ENCODE measurements around the gene FGF22. TPM values are rescaled to one million over a fixed set of nuclear protein-coding genes. Genes with fewer than 3 reads are reported as not detected.
A peak's percentile ranks its signal among the peaks of the same experiment; 100 is the strongest.

The FGF22 gene
- total and polyA plus RNA-seq, 4 donors: 0.10 to 0.85 (median 0.34) TPM

GRCh38 chr19:608155-609003, 31.3 kb upstream of the FGF22 start:
- WGBS, 2 donors: 68 to 84% methylated on average over 27 to 30 of the region's 30 CpGs
- peak overlapping the region in 1 of 2 donors; percentile 17 for H3K27ac ChIP-seq (ENCODE audit: low read depth in 1 of 2, low read length in 1 of 2)
- TF ChIP-seq CTCF (IDR thresholded peaks at IDR 0.05; ENCODE audit: control extremely low read depth, extremely low read depth): no peak
- no peaks in the 10 kb centered on the region for H3K27me3 ChIP-seq (ENCODE audit: control insufficient read depth in 3 of 3, insufficient read depth in 3 of 3, low read length in 2 of 3)
- no peak for ATAC-seq (ENCODE audit: insufficient read depth, low FRiP score)
- no peak overlapping the region for H3K4me3 ChIP-seq
- no peak for DNase-seq
- no peaks in the 10 kb centered on the region for H3K36me3 ChIP-seq (ENCODE audit: control insufficient read depth in 4 of 4, insufficient read depth in 4 of 4, low read length in 4 of 4)
- H3K9ac ChIP-seq (ENCODE audit: insufficient read depth in 1 of 2, low read length in 2 of 2): no peak overlapping the region
- H3K9me3 ChIP-seq (ENCODE audit: control insufficient read depth in 4 of 4, insufficient read depth in 3 of 4, low read length in 3 of 4): peaks cover 0 to 2% (median 0%) of the 10 kb centered on the region in 4 donors
- peaks cover 0 to 17% (median 3%) of the 10 kb centered on the region in 5 donors for H3K4me1 ChIP-seq (ENCODE audit: control insufficient read depth in 5 of 5, insufficient read depth in 5 of 5, low read length in 5 of 5)

GRCh38 chr19:609004-609346, 30.7 kb upstream of the FGF22 start:
- DNase-seq (no peak), ATAC-seq (ENCODE audit: insufficient read depth, low FRiP score) (no peak)
- H3K27ac ChIP-seq (ENCODE audit: low read depth in 1 of 2, low read length in 1 of 2): peak overlapping the region in 1 of 2 donors; percentile 17
- no peaks in the 10 kb centered on the region for H3K27me3 ChIP-seq (ENCODE audit: control insufficient read depth in 3 of 3, insufficient read depth in 3 of 3, low read length in 2 of 3)
- TF ChIP-seq CTCF (IDR thresholded peaks at IDR 0.05; ENCODE audit: control extremely low read depth, extremely low read depth): no peak
- no peaks in the 10 kb centered on the region for H3K36me3 ChIP-seq (ENCODE audit: control insufficient read depth in 4 of 4, insufficient read depth in 4 of 4, low read length in 4 of 4)
- H3K9me3 ChIP-seq (ENCODE audit: control insufficient read depth in 4 of 4, insufficient read depth in 3 of 4, low read length in 3 of 4): peaks cover 0 to 2% (median 0%) of the 10 kb centered on the region in 4 donors
- peaks cover 0 to 17% (median 3%) of the 10 kb centered on the region in 5 donors for H3K4me1 ChIP-seq (ENCODE audit: control insufficient read depth in 5 of 5, insufficient read depth in 5 of 5, low read length in 5 of 5)
- H3K9ac ChIP-seq (ENCODE audit: insufficient read depth in 1 of 2, low read length in 2 of 2): no peak overlapping the region
- 49 to 51% methylated on average over 20 to 22 of the region's 22 CpGs for WGBS, 2 donors
- no peak overlapping the region for H3K4me3 ChIP-seq

- Histone ChIP-seq H3K27me3 (ENCODE audit: control insufficient read depth in 3 of 3, insufficient read depth in 3 of 3, low read length in 2 of 3) (peaks cover 0 to 4% (median 0%) of the 10 kb centered on the region in 3 donors), H3K27ac (ENCODE audit: low read depth in 1 of 2, low read length in 1 of 2) (peak overlapping the region in 1 of 2 donors; percentile 69), H3K4me1 (ENCODE audit: control insufficient read depth in 5 of 5, insufficient read depth in 5 of 5, low read length in 5 of 5) (peaks cover 0 to 17% (median 3%) of the 10 kb centered on the region in 5 donors), H3K9ac (ENCODE audit: insufficient read depth in 1 of 2, low read length in 2 of 2) (no peak overlapping the region), H3K4me3 (no peak overlapping the region), H3K36me3 (ENCODE audit: control insufficient read depth in 4 of 4, insufficient read depth in 4 of 4, low read length in 4 of 4) (no peaks in the 10 kb centered on the region), H3K9me3 (ENCODE audit: control insufficient read depth in 4 of 4, insufficient read depth in 3 of 4, low read length in 3 of 4) (peaks cover 0 to 2% (median 0%) of the 10 kb centered on the region in 4 donors)
- WGBS, 2 donors: 42 to 46% methylated on average over 30 to 38 of the region's 38 CpGs
- ATAC-seq (ENCODE audit: insufficient read depth, low FRiP score): peak; percentile 32
- DNase-seq: peak in 1 of 3 donors; percentile 62
- TF ChIP-seq CTCF (IDR thresholded peaks at IDR 0.05; ENCODE audit: control extremely low read depth, extremely low read depth): no peak
Measured at GRCh38 chr19:610071-610800, 29.4 kb upstream of the FGF22 start.

All from lung (tissue), 12 donors.